ENCODE results near the gene CTSE.
"Not testable (repeated sequence)": the region's sequence is repeated elsewhere in the genome, so short reads cannot be mapped to it uniquely, and the experiment has no call there.

Gene CTSE

GRCh38 chr1:206015071-206015470 is 8.6 kb downstream of the CTSE start:
- no peak for DNase-seq (ENCODE audit: low read depth, low spot score)

DNA sequence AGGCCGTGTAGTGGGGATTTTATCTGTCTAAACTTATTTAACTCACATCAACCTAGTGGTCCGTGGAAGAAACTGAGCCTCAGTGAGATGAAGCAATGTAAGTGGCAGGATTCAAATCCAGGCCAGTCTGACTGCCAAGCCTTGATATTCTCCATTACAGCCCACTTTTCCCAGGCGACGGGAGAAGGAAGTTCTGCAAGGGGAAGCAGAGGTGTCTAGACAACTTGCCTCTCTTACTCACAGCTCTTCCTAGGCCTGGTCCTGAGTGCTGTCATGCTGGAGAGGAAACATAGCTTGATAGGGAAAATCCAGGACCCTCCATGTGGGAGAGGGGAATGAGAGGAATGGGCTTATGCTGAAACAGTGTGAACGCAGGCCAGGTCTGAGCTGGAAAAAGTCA is 9.1 kb downstream of the CTSE start:
- no peak for DNase-seq (ENCODE audit: low read depth, low spot score)

- no peak for DNase-seq (ENCODE audit: low read depth, low spot score)
Measured at GRCh38 chr1:206013026-206013795, 10.5 kb downstream of the CTSE start.

DNA sequence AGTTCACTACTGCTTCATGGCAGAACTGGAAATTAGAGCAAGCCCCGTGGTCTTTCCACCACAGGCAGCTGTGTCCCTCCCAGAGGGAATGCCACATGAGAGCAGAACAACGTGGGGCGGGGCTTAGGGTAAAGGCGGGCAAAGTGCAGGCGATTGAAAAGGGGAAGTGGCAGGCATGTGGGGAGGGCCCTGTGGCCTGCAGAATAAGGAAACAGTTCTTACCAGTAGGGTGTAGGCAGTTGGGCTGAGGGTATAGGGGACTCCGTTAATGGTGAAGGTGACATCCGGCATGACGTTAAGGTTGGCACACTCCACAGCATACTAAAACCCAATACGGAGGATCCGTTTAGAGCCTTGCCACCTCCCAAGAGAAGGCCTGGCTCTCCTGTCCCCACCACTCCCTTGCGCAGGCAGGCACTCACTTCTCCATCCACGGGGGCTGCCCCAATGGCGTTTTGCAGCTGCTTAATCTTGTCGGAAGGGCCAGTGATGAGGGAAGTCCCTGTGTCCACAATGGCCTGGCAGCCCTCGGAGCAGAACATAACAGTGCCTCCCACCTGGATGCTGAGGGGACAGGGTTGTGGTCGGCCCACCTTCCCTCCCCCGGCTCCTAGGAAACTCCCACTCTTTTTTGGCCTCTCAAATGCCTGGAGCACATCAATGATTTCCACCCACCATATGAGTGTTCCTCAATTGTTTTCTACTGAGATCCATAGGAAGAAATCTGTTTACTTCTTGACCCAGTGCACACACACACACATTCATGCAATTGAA is 11.4 kb downstream of the CTSE start:
- no peak for DNase-seq (ENCODE audit: low read depth, low spot score)

DNA sequence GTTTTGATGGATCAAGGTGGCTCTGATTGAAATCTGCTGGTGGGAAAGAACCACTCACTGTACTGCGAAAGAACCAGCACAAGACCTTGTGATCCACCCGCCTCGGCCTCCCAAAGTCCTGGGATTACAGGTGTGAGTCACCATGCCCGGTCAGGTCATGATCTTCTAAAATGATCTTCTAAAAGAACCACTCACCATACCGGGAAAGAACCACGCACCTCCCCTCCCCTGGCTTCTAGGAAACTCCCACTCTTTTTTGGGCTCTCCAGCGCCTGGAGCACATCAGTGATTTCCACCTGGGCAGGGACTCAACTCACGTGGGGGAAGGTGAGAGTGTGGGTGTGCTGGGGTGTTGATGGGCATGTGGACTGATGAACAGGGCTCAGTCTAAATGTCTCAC is 12.6 kb downstream of the CTSE start:
- DNase-seq (ENCODE audit: low read depth, low spot score) = no peak

DNA sequence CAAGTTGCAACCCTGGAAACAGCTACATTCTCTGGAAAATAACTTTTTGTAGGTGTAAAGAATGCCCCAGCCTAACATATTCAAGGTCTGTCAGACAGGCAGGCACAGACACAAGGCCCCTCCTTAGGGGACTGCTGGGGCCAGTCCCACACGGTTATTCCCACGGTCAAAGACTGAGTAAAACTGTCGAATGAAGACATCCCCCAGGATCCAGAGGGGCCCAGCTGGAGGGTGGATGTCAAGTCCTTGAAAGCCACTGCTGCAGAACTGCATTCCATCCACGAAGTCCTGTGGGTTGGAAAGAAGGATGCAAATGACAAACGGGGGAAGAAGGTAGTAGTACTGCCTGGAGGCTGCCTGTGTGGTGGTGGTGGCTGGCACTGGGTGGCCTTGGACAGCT is 13.6 kb downstream of the CTSE start:
- no peak for DNase-seq (ENCODE audit: low read depth, low spot score)

DNA sequence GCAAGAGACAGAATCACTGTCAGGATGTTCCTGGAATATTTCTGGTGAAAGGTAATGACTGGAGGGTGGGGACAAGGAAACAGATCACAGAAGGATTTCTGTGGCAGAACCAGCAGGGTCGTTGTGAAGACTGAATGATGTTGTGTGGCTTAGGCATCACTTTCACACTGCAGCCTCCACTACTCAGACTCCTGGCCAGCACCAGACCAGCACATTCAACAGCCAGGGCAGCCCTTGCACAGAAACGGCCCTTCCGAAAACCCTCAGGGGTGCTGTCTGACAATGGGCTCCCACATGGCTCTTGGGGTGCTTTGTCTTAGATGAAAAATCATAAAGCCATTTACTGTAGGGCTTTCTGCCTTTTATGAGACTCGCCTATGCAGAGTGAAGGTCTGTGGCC is 16.7 kb downstream of the CTSE start:
- DNase-seq (ENCODE audit: low read depth, low spot score) = no peak

- DNase-seq (ENCODE audit: low read depth, low spot score) = no peak
Measured at GRCh38 chr1:206005778-206006180, 17.9 kb downstream of the CTSE start.

- no peak for DNase-seq (ENCODE audit: low read depth, low spot score)
Measured at GRCh38 chr1:206005234-206005633, 18.5 kb downstream of the CTSE start.

DNA sequence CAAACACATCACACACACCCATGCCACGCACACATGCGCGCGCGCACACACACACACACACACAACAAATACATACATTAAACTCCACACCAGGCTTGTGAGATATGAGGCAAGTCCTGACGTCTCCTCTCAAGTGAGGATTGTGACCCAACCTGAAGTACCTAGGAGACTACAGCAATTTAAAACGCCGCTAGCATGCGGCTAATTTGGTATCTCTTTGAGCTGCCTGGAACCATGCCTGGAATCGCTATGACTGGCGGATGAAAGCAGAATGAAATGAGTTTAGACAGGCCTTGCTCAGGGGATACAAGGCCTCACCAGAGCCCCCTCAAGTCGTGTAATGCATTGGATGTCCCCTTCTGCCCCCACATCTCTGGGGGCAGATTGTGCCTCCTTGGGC is 18.9 kb downstream of the CTSE start:
- no peak for DNase-seq (ENCODE audit: low read depth, low spot score)

DNA sequence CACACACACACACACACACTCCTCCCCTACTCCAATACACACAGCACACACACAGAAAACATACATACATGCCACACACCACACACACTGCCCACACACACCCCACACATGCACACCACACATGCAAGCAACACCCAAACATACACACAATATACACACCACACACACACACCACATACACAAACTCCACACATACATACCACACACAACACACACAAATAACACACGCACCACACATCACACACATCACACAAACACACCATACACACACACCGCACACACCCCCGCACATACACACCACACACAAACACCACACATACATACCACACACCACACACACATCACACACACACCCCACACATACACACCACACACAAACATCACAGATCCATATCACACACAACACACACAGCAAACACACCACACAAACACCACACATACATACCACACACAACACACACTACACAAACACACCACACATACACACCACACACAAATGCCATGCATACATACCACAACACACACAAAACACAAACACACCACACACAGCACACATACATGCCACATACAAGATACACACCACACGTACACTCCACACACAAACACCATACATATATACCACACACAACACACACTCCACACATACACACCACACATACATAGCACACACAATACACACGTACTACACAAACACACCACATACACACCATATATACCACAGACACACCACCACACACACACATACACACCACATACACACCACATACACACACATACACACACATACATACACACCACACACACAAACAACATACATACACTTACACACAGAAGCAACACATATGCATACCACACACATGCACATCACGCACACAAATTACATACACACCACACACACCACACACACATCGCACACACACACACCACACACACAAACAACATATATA is 19.6 kb downstream of the CTSE start:
- no peak for DNase-seq (ENCODE audit: low read depth, low spot score)

DNA sequence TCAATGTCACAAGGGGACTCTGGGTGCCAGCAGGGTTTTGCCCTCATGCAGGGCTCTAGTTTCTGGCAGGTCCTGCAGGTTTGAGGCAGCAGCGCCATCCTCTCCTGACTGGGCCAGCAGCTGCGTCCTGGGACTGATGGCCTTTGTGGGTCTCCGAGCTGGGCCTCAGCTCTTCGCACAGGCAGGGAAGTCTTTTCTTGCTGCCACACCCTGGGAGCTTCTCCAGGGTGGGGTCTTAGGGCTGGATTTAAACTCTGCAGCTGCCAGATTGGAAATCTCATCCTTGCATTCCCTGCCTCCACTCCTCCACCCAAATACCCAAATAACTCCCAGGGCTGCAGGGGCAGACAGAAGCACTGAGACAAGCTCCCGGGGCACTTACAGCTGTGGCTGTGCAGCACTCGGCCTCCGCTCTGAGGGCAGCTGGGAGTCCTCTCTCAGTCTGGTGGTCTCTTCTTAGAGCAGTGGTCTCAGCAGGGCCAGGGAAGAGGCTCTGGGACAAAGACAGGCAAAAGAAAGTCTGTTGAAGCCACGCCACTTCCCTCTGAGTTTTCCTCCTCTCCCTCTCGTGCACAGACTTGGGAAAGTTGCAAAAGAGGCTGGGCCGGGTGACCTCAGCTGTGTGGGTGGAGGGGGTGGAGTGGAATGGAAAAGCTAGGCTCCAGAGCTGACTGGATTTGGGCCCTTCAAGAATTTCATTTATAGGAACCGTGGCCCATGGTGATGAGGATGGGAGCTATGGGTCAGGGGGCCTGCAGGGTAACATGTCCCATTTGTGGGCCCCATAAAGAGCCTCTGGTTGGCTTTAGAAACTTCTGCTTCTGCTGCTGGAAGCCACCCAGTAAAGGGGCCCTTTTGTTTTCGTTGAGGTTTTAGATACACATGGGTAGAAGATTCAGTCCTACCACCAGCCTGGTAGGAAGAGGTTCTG is 20.6 kb downstream of the CTSE start, which contains the start of gene RAB7B:
TSS of gene RAB7B (minus strand) at position 525 of the 931 bp plus-strand sequence. CDS start 9,260 bp downstream, outside the sequence.
- DNase-seq (ENCODE audit: low read depth, low spot score) = no peak

GRCh38 chr1:206002160-206002559 is 21.5 kb downstream of the CTSE start:
- no peak for DNase-seq (ENCODE audit: low read depth, low spot score)

- DNase-seq (ENCODE audit: low read depth, low spot score) = no peak
Measured at GRCh38 chr1:206001476-206001888, 22.2 kb downstream of the CTSE start.

DNA sequence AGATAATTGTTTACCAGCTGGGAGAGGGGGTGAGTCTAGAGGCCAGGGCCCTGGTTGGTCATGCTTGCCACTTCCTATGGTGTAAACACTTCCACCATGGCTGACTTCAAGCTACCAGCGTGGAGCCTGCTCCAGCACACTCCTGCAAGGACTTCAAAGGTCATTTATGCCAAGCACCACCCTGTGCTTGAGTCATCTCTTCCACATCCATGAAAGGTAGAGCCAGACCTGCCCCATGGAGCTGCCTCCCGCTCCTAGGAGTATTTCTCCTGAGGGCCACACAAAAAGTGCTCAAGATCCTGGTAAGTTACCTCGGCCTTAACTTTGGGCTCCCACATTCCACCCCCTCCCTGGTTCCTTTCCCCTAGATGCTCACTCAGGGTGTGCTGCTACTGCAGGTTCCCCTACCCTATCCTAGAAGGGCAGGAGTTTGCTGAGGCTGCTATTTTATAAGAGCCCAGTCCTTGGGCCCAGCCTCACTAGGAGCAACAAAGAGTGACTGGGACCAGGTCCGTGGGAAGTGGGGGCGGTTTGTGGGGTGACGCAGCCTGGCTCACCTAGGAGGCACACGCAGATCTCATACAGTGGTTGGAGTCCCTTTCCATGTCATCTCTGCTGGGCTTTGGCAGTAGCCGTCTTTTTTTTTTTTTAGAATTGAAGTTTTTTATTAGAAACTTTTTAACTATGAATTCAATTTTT is 22.9 kb downstream of the CTSE start:
- DNase-seq (ENCODE audit: low read depth, low spot score) = no peak

- DNase-seq (ENCODE audit: low read depth, low spot score) = no peak
Measured at GRCh38 chr1:205998457-205999241, 25.0 kb downstream of the CTSE start.

- DNase-seq (ENCODE audit: low read depth, low spot score) = not testable (repeated sequence)
Measured at GRCh38 chr1:205996641-205997040, 27.1 kb downstream of the CTSE start.

DNA sequence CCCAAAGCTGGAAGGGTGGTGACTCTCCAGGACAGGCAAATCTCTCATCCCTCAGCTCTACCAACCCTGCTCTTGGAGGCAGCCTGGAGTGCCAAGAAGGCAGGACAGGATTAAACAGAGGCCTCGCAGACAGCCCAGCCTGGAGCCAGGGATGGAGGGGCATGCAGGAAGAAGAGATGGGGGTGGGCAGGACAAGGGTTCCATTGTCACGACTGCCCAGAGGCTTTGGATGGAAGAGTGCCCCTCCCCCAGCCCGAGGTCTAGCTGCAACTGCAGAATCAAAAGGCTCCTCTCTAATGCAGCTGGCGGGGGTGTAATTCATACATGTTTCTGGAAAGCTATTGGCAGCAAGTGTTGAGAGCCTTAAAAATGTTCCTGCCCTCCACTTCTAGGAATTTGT is 29.3 kb downstream of the CTSE start:
- DNase-seq (ENCODE audit: low read depth, low spot score) = no peak

DNA sequence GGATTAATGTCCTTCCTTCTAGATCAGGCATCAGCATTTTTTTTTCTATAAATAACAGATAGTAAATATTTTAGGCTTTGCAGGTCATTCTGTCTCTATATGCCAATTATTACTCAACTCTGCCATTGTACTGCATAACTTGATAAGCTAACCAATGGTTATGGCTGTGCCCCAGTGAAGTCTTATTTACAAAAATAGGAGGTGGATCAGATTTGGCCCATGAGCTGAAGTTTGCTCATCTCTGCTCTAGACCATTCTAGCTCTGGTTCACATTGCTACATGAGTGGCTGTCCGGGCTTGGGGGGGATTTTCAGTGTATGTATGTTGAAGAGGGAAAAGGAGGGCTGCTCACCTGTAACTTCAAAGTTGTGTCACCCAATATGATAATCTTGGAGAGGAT is 30.6 kb downstream of the CTSE start:
- no peak for DNase-seq (ENCODE audit: low read depth, low spot score)

Data from brain pericyte (primary cell).